GM12865 (cell line): ENCODE data around the gene SAMD14.

Experiments
- DNase-seq: peaks from one replicate; pipeline ENCODE4 v3.0.0; 2010; ENCODE audit warnings: low read depth
- H3K4me3 ChIP-seq: 2 replicates; pipeline ENCODE4 v1.5.1; 2011; ENCODE audit warnings: mild to moderate bottlenecking, low read depth, low read length, control low read depth
- TF ChIP-seq, protein P1 (sequence below): IDR thresholded peaks from 2 replicates; pipeline ENCODE4 v1.5.1; 2011; ENCODE audit warnings: low read length, control low read depth, low read depth, inconsistent platforms; ENCODE audit not compliant: insufficient read depth; ENCODE audit errors: missing control alignments

The SAMD14 gene

DNA sequence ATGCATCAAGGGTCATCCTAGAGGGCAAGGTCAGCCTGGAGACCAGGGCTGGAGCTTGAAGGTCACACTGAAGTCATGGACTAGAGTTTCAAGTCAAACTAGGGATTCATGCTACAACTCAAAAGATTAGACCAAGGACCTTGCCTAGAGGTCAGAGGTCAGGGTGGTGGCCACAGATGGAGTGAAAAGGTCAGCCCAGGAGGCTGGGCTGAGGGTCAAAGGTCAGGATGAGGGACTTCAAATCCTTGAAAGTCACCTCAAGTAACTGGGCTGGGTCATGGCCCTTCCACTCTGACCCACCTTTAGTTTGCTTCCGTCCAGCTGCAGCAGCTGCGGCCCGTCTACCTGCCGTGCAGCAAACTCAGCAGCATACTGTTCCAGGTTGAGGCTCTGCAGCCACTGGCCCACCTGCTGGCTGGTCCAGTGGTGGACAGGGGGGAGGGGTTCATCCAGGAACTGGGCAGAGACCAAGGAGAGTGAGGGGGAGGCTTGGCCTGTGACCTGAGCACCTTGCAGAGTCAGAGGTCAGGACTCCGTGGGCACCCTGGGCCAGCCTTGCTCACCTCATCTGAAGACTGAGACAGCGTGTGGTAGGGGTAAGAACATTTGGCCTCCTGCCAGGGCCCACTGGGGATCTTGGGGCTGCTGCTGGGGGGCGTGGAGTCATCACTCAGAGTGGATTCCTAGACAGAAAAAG lies 16.2 kb downstream of the SAMD14 start:
- DNase-seq: no peak
- H3K4me3 ChIP-seq: no peak overlapping the region
- TF ChIP-seq, protein P1, sequence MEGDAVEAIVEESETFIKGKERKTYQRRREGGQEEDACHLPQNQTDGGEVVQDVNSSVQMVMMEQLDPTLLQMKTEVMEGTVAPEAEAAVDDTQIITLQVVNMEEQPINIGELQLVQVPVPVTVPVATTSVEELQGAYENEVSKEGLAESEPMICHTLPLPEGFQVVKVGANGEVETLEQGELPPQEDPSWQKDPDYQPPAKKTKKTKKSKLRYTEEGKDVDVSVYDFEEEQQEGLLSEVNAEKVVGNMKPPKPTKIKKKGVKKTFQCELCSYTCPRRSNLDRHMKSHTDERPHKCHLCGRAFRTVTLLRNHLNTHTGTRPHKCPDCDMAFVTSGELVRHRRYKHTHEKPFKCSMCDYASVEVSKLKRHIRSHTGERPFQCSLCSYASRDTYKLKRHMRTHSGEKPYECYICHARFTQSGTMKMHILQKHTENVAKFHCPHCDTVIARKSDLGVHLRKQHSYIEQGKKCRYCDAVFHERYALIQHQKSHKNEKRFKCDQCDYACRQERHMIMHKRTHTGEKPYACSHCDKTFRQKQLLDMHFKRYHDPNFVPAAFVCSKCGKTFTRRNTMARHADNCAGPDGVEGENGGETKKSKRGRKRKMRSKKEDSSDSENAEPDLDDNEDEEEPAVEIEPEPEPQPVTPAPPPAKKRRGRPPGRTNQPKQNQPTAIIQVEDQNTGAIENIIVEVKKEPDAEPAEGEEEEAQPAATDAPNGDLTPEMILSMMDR: no peak

DNA sequence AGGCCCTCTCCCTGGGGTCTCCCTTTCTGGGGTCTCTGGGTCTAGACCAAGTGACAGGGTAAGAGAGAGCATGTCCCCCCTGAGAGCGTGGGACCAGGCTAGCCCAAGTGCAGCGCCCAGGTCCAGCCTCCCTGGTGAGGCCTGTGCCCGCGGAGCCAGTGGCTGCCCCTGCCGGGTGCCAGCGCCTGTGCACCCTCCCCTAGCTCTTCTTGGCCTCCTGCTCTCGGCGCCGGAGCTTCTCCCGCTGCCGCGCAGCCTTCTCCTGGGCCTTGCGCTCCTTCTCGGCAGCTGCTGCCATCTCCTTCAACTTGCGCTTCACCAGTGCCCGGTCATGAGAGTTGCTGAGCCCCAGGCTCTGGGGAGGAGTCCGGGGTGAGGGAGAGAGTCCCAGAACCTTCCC lies 17.3 kb downstream of the SAMD14 start:
- TF ChIP-seq, protein P1: no peak
- no peak overlapping the region for H3K4me3 ChIP-seq
- no peak for DNase-seq

DNA sequence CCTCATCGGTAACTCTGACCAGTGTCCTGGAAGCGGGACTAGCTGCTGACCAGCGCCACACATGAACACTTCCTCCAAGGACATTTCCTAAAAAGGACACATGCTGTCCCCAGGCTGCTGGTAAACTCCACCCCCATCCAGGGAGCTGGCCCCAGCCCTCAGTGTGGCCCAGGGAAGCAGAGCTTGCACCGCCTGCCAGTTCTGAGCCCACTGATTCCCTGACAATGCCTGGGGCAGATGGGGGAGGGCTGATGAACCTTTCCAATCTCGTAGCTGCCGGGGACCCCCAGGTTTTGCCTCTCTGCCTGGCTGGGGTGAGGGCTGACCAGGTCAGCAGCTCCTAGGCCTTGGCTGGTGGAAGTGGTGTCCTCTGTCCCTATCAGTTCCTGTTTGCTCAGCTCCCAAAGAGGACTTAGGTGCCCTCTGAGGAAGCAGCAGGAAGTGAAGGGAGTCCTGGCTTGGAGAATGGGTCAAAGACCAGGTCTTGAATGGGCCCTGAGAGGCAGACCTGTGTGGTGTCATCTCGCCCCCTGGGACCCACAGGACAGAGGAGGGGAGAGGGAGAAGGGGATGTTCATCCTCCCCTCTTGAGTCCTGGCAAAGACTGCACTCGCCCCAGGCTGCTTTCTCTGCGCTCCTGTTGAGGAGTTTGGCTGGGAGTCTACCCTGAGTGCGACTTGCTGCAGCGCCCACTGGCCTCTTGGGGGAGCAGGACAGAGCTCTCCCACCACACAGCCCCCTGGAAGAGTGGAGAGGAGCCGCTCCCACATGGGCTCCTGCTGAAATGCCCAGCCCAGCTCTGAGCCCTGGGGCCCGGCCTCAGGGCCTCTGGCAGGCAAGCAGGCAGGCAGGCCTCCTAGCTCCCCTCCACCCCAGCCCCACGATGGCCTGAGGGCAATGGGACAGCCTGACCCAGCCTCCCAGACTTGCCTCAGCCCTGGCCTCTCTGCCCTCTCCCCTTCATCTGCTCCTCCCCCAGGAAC lies 18.0 kb downstream of the SAMD14 start:
- H3K4me3 ChIP-seq: no peak overlapping the region
- TF ChIP-seq, protein P1: no peak
- no peak for DNase-seq

DNA sequence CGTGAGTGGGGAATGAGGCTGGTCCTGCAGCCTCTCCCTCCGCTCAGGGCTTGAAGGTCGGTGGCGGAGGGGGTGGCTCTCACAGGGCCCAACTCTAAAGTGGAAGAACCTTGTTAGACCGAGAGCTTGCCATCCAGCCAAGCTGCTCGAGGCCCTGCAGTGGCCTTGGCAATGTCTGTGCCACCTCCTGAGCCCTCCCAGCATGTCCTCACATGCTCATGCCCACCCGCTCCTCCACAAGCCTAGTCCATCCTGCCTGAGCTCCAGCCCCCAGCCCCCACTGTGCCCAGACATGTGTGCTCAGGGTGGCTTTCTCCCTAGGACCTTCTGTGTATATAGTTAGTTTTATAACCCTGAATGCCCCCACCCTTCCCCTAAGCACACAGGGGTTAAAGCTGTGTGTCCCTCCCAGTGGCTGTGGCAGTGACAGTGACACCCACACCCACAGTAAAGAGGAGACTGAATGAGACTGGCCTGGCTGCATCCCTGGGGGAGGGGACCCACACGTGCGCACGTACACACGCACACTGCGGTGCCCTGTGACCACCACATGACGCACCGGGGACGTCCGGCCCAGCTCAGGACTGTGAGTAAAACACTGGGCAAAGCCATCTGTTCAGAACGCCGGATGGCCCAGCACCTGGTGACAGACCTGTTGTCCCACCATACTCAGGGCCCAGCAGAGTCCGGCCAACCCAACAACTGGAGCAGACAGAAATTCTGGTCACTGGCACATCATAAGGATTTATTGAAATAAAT lies 19.2 kb downstream of the SAMD14 start:
- TF ChIP-seq, protein P1: no peak
- DNase-seq: no peak

DNA sequence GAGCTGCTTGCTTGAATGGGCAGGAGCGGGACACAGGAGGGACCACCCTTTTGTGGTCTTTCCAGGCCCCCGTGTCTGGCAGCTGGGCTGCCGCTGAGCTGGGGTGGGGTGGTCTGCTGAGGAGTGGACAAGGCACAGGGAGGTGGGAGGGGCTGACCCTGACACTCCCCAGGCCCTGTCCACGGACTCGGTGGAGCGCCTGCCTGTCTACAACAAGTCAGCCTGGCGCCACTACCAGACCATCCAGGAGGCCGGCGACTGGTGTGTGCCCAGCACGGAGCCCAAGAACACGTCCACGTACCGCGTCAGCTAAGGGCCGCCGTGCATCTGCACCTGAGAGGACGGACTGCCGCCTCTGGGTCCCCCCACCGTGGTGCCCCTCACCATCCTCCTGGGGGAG lies 20.2 kb downstream of the SAMD14 start:
- no peak overlapping the region for H3K4me3 ChIP-seq
- TF ChIP-seq, protein P1: no peak
- DNase-seq: no peak

More for the DNA sequence above, 19.2 kb downstream of the SAMD14 start:
- H3K4me3 ChIP-seq: no peak overlapping the region

DNA sequence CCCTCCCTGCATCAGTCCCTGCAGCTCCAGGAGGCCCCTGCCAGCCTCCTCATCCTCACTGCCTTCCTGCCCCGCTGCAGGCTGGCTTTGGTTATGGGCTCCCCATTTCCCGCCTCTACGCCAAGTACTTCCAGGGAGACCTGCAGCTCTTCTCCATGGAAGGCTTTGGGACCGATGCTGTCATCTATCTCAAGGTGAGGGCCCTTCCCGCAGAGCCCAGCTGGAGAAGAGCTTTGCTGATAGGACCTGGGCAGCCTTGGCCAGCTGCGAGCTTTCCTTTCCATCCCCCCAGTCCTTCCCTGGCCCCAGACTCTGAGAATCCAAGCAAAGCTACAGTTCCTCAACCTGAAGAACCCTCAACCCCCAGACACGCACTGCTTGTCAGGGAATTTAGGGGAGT lies 20.8 kb downstream of the SAMD14 start:
- TF ChIP-seq, protein P1: no peak
- no peak for DNase-seq
- no peak overlapping the region for H3K4me3 ChIP-seq
